PC-9 (cell line): ENCODE results near the gene SMIM10.
"Not testable (repeated sequence)": the region's sequence is repeated elsewhere in the genome, so short reads cannot be mapped to it uniquely, and the experiment has no call there.

Source experiments
- EZH2 ChIP-seq: fragments of 200-600 bp; sonication (generic); IDR thresholded peaks from 2 replicates; pipeline ENCODE4 v1.8.0; 2017; ENCODE audit warnings: antibody characterized with exemption, low read depth
- TF ChIP-seq, protein P1 (sequence below): fragments of 200-600 bp; sonication (generic); conservative IDR thresholded peaks from 2 replicates; pipeline ENCODE4 v1.6.1; 2017; ENCODE audit warnings: mixed run types, antibody characterized with exemption, mild to moderate bottlenecking, moderate library complexity

GRCh38 chrX:134946364-134946763, 44.4 kb upstream of the SMIM10 start:
- TF ChIP-seq, protein P1, sequence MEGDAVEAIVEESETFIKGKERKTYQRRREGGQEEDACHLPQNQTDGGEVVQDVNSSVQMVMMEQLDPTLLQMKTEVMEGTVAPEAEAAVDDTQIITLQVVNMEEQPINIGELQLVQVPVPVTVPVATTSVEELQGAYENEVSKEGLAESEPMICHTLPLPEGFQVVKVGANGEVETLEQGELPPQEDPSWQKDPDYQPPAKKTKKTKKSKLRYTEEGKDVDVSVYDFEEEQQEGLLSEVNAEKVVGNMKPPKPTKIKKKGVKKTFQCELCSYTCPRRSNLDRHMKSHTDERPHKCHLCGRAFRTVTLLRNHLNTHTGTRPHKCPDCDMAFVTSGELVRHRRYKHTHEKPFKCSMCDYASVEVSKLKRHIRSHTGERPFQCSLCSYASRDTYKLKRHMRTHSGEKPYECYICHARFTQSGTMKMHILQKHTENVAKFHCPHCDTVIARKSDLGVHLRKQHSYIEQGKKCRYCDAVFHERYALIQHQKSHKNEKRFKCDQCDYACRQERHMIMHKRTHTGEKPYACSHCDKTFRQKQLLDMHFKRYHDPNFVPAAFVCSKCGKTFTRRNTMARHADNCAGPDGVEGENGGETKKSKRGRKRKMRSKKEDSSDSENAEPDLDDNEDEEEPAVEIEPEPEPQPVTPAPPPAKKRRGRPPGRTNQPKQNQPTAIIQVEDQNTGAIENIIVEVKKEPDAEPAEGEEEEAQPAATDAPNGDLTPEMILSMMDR, result not testable (repeated sequence)
- TF ChIP-seq EZH2, result not testable (repeated sequence)
